GM21526 (cell line): Measurements from ENCODE around the gene CHD6.

Experiments used
- ATAC-seq: cut with Tn5 transposase; IDR thresholded peaks from one replicate; pipeline ENCODE4 v1.9.1; 2021; ENCODE audit warnings: moderate library complexity; ENCODE audit not compliant: unreplicated experiment, low FRiP score

The CHD6 gene

DNA sequence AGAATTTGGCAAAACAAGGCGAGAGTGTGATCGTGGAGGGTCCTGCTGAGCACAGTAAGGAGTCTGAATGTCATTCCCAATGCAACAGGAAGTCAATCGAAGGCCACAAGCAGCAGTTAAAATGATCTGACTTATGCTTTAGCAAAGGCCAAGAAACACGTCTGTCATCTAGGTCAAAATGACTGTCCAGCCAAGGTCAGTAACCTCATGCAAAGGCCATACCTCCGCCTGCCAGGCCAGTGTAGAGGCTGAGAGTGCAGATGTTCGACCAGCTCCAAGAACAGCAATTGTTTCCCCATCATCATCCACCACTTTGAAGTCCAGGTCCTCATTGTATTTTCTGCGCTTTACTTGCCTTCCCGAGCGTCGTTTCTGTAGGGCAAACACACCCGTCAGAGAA is 105.6 kb downstream of the CHD6 start:
- ATAC-seq: no peak

DNA sequence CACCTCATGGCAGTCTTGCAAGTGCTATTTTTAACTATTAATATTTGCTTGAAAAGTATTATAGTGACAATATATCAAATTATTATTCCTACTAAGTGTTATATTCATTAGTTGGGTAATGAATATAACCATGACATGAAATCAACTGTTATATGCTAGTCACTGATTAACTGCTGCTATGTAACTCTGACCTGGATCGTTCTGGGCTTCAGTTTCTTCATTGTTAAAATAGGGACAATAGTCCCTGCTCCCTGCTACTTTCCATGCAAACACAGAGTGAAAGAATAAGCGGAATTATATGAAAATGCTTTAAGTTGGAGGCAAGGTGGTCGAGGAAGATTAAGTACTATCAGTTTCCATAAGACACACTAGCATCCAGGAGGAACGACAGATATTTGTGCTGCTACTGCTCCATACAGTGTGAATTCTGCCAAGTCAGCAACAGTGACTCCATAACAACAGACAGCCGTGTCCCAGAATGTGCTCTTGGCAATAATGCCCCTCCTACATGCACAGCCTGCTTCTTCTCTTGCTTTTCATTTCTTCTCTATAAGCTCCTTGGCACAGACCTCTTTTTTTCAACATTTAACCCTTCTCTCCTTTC is 107.2 kb downstream of the CHD6 start:
- no peak for ATAC-seq

DNA sequence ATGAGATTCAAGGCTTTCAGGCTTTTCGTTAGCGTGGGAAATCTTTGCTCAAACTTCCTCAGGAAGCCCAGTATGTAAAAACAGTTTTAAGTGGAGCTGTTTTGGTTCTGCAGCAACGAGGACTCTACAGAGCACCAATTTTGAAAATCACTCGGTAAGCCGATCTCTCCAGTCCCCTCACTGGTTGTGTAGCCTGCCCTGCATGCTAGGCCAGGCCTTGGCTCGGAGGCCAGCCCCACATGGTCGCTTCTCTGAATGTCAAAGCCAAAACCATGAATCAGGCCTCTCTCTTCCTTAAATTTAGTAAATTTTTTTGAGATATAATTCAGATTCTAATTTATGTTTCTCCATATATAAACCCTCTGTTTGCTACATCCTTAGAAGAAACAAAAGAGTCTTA is 108.0 kb downstream of the CHD6 start:
- ATAC-seq: no peak

DNA sequence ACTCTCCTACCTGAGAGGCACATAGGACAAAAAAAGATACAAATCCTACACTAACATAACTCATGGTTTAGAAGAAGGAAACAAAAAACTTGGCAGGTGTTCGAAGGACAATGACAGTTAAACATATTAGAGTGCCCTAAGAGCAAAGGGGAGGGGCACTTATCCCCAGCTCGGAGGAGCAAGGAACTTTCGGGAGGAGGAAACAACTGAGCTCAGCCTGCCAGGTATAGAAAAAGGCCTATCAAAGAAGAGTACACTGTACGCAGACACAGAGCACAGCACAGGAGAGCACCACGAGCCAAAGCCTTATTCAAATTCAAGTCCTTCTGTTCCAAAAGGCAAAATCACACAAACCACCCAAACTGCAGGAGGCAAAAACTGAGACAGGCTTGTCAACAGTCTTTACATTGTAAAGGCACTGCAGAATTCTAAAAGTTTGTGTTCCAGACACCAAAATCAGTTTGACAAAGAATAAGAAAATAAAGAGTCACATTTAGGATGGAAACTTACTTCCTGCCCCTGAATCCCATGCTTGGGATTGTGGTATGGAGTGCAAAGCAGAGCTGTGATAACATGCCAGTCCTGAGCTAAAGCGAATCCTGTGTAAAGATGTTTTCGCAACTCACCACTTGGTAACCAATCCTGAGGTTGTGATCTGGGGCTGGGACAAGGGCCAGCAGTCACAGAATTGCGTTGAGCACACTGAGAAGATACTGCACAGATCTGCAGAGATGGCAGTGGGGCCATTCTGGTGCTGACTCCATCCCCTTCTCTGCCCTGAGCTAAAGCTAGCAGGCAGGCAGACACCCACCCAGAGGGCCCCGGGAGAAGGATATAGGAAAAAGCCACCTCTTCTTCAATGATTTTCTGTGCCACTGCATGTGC is 108.6 kb downstream of the CHD6 start:
- ATAC-seq: no peak

DNA sequence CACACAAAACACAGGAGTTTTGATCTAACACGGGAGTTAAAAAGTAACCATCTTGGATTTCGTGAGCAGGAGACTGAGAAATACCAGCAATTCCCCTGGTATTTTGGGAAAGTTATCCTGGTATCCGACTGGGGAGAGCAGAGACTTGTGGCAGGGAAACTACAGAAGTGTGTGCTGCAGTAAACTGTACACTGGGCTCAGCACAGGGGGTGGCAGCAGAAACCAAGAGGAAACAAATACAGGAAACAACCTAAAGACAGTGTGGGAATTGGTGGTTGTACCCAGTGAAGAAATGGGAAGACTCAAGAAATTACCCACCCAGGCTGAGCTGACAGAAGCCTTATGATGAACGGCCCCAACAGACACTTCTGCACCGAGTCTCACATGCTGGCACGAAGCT is 109.8 kb downstream of the CHD6 start:
- ATAC-seq: no peak

DNA sequence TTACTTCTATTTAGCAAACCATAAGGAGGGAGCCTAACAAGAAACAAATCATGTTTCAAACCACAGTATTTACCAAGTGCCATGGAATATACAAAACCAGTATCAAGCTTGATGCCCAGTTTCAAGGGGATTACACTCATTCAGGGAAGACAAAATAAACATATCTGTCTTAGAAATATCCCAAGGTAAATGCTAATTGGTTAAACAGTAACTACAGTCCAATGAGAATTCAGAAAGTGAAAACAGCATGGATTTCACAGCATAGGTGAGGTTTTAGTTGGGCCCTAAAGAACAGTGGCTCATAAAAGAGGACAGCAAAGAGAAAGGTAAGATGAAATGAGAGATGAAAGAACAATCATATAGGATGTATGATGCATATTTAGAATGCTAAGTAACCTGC is 110.3 kb downstream of the CHD6 start:
- no peak for ATAC-seq

DNA sequence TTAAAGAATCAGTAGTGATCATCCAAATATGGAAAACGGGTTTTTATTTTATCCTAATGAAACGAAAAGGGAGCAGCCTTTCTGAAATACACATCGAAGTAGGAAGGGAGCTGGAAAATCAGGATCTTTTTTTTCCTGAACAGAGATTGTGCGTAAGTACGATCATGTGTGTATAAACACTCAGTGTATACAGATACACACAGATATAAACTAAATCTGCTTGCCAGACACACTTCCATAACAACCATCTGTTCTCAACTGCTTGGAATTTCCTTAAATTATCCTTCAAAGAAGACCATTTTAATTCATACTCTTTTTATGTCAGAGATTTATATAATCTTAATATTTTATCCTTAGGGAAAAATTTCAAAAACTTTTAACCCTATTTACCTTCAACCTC is 110.7 kb downstream of the CHD6 start:
- ATAC-seq: no peak

DNA sequence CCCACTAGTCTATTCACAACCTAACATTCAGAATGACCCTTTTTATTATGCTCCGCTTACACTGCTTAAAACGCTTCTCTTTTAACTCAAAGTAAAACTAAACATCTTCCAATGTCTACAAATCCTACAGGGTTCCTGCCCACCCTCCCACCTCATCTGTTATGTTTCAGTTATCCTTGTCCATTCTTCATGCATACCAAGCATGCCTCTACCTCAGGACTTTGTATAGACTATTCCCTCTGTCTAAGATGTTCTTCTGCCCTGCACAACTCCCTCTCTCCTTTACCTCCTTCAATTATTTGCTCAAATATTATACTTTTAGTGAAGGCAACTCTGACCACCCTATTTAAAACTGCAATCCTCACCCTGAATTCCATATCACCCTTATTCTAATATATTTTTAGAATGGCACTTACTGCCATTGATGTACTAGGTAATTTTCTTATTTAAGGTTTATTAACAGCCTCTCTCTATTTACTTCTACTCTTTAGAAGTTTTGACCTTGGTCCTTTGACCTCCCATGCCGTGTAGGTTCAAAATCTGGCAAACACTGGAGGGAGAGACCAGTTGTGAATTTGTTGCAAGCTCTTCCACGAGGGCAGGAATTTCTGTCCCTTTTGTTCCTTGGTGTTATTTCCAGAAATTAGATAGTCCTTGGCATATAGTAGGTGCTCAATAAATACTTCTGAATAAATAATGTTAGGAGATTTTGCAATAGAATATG is 111.8 kb downstream of the CHD6 start:
- no peak for ATAC-seq

DNA sequence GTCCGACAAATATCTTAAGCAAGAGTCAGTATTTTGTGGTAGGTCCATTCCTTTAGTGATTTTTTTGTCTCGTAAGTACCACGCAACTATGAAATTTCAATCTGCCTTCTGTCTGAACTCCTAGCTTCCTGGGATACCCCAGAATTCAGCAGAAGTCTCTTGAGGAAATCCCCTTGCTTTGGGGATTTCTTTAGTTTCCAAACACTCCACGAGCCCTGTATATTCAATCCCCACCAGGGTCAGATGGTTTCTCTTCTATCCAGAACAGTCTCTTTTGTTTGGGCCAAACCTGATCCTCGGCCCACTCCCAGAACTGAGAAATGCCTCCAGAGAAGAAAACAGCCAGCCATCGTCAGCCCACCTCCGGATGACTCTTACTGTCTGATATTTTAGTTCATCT is 113.0 kb downstream of the CHD6 start:
- ATAC-seq: no peak

DNA sequence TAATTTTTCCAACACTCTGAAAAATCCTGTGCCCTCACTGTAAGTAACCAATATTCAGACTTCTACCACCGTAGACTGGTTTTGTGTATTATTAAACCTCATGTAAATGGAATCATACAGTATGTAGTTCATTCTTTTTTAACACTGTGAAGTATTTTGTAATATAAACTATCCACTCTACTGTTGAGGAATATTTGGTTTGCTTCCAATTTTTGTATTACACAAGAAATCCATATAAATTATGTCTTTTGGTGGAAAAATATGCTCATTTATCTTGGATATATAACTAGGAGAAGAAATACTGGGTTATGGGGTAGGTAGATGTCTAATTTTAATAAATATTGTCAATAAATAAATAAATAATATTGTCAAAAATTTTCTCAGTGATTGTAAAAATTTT is 116.8 kb downstream of the CHD6 start:
- ATAC-seq: no peak

DNA sequence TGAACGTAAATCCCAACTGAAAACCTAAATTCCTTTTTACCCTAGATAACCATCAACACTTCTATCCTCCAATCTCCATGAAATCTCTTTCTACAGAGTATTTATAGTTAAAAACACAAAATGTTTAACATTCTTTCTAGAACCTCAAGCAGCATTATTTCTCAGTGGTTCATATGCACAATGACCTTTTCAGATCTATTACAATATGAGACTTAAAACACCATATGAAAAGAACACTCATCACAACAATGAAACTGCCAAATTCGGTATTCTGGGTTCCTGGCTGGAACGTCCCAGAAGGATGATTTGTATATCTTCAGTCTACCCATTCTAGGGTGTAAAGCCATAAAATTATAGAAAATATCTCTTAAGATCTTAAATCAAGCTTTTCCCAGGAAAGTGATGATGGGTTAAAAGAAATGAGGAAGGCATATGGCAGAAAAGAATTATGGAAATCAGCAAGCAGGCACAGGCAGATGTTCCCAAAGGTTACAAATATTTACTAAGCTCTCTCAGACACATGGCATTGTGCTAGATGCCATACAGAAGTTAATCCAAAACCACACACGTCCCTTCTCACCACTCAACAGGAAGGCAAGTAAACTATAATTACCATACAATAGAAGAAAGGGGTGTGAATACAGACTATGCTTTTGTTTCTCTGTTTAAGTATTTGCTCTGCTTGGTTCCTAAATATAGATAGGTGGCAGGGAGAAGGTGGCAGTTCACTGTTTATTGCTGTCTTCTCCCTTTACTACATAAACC is 118.0 kb downstream of the CHD6 start:
- no peak for ATAC-seq

DNA sequence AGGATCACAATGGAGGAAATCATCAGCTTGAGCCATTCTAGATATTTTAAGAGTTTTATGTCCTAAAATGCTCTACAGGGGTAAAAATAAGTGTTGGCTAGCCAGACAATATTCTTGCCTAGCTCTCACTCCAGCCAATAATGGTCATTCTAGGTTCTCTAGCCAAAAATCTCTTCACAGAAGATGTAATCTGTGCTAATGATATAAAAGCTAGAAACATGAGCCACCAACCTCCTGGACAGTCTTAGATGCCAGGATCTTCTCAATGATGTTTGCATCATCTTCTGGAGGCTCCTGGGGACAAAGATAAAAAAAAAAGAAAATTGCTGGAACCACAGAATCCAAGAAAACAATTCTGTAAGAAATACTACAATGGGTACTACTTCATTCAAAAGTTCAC is 119.1 kb downstream of the CHD6 start:
- no peak for ATAC-seq

DNA sequence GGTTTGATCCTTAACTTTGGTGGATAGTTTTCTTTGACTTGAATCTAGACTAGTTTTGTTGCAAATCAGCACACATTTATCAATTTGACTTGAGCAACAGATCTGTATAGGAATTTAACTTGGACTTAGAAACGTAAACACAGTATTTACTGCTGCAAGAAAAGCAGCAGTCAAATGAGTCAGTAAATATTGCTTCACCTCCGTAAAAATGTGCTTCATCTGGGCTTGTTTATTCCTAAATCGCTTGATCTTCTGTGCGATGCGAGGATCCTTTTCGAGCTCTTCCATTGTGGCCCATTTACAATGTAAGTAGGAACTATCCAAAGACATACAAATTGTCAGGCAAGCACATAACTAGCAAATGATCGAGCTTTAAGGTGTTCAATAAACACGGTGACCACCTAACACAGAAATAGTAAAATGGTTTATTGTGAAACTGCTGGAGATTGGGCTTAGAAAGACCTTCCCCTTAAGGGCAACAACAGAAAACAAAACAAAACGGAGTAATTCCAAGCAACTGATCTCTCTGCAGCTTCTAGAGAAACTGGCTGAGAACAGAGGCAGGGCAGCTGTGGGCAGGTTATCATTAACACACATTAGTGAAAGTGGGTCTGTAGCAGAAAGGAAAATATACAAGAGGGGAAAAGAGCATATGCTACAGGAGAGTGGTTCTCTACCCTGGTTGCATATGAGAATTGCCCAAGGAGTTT is 120.8 kb downstream of the CHD6 start:
- ATAC-seq: no peak

DNA sequence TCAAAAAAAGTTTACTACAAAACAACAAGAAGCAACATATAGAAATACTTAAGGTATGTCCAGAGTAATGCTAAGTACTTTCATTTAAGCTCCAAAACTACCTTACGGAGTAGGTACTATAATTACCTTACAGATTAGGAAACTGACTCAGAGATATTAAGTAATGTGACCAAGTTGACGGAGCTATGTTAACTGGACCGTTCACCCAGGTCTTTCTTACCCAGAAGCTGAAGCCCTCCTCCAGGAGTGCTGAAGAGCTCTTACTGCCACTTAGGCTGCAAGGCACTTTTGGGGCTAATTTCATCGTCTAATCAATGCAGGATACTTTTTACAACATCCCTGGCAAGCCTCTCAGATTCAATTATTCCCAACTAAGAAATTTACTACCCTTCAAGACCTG is 123.7 kb downstream of the CHD6 start:
- no peak for ATAC-seq

DNA sequence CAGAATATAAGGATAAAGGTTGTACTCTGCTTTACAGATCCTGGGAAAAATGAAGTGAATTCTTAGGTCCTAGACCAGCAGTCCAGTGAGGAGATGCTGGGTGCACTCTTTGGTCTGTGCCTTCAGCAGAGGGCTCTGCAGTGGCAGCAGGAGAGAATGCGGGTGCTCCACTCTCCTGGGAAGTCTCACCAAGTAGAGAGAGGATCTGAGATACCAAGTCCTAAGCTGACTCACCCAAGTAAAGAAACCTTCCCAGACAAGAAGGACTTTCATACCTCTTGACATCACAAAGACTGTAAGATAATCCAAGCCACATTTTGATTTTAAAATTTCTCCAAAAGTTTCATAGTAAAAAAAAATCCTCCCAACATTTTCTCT is 134.6 kb downstream of the CHD6 start:
- no peak for ATAC-seq

DNA sequence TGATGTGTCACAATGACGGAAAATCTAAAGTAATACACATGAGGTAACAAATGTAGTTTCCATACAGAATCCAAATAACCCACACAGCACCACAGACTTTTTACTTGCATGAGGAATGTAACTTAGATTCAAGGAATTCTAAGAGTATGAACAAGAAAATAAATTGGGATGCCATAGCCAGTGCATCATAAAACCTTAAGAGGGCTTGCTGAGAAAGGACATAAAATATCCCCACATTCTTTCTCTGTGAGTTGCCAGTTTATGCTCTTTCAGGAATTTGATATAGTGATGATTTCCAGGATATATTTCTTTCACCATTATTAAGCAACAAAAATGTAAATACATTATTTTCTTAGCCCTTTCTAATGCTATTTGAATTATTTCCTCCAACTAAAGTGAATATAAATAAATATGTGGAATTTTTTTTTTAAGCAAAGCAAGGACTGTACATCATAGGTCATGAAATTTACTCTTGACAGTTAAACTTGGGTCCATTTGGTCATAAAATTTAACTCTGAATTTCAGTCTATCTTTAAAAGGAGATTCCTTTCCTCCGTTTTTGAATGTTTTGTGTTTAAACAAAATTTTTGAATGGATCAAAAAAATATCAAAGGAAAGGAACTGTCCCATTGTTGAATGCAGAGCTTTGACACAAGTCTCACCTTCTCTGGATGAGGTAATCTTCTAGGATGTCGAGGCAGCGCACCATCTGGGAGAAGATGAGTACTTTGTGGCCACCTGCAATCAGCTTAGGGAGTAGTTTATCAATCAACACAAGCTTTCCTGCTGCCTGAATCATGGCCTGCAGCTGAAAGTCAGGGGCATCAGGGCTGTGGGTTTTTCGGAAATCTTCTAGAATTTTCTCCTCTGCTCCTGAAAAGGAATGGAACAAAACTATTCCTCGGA is 135.3 kb downstream of the CHD6 start:
- no peak for ATAC-seq

DNA sequence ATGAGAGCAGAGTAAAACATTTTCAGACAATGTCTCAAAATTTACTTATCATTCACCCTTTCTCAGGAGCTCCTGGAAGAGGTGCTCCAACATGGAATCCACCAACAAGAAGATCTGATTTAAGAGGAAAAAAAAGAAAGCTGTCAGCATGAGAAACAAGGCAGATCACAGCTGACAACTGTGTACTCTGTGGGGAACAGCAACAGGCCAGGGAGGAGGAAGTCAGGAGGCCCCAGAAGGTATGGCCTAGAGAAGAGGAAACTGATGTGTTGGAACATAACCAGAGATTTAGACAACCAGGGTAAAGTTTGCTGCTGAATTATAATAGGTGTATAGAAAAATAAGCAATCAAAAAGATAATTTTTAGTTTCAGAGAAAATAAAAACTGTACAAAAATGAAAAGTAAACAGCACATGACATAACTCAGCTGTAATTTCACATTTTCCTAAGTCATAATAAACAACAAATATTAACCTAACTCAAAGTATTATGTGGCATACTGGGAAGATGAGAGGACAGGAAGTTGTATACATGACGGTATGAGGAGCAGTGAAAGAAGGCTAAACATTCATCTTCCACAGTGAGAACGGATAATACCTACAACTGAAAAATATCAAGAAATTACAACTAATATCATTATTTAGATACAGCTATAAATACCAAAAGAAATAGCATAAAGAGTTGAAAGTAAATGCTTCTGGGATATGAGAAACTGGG is 138.0 kb downstream of the CHD6 start:
- no peak for ATAC-seq

DNA sequence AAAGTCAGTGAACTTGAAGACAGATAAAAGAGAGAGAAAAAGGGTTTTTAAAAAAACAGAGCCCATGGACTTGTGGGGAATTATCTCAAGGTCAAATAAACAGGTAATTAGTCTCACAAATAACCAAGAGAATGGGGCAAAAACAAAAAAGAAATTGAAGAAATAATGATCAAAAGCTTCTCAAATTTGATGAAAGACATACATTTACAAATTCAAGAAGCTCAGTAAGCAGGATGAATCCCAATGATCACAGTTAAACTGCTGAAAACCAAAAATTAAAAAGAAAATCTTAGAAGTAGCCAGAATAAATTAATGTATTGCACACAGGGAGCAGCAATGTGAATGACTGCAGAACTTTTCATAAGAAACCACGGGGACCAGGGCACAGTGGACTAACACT is 139.1 kb downstream of the CHD6 start:
- ATAC-seq: no peak

DNA sequence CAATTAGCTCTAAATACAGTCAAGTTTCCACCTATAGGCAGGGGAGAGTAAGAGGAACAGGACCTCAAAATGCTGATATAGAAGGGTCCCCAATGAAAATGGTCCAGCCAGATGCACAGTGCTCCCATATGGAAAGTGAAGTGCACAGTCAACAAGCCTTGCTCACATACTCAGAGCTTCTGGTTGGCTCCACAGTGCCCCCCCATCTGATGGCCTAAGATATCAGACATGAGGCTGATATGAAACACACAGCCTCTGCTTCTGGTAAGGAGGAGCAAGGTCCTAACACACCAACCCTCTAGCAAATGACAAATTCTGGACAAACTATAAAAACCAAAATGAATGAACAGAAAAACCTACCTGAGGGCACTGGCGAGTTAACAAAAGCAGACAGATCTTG is 140.2 kb downstream of the CHD6 start:
- no peak for ATAC-seq
